Measurements from ENCODE around the gene PHOX2A. TPM values are rescaled to one million over a fixed set of nuclear protein-coding genes. Genes with fewer than 3 reads are reported as not detected.
A peak's percentile ranks its signal among the peaks of the same experiment; 100 is the strongest.
"Not testable (repeated sequence)": the region's sequence is repeated elsewhere in the genome, so short reads cannot be mapped to it uniquely, and the experiment has no call there.

The PHOX2A gene
- not detected for total RNA-seq

GRCh38 chr11:72244060-72244360 is at the start of gene PHOX2A:
Gene PHOX2A (minus strand): TSS chr11:72244176. CDS start chr11:72244004, 172 bp downstream.
- DNase-seq (ENCODE audit: low read depth in 2 of 3, low spot score in 2 of 3), result no peak

- no peak for DNase-seq (ENCODE audit: low read depth in 2 of 3, low spot score in 2 of 3)
Observed at GRCh38 chr11:72293391-72293790, 49.4 kb upstream of the PHOX2A start.

DNA sequence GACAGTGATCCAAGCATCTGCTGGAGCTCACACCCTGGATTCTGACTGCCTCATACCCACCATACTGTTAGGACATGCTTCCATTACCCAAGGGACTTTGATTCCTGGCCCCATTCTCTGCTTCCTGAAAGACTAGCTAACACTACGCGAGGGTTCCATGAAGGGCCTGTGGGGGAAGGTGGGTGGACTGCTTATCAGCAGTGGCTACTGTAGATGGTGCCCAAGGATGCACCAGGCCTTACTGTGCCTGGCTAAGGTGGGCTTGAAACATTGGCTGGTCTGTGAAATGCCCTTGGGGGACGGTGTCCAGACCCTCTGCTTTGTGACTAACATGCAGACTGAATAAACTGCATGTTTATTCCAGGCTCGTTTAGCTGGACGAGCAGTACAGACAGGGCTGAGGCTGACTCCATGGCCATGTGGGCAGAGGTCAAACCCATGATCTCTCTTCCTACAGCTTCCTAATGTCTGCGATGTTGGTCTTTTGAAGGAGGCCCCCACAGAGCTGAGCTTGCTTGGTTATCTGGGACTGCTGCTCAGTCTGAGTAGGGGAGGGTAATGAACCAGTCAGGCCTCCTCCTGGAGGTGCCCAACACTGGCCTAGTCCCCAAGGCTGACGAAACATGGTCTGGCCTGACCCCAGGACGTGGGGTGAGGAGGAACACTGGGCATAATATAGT is 48.3 kb upstream of the PHOX2A start:
- DNase-seq (ENCODE audit: low read depth in 2 of 3, low spot score in 2 of 3), result no peak

GRCh38 chr11:72290741-72291140 is 46.8 kb upstream of the PHOX2A start:
- peak in 2 of 3 donors; percentile 11 to 63 for DNase-seq (ENCODE audit: low read depth in 2 of 3, low spot score in 2 of 3)

- no peak for DNase-seq (ENCODE audit: low read depth in 2 of 3, low spot score in 2 of 3)
Observed at GRCh38 chr11:72287293-72287692, 43.3 kb upstream of the PHOX2A start.

DNA sequence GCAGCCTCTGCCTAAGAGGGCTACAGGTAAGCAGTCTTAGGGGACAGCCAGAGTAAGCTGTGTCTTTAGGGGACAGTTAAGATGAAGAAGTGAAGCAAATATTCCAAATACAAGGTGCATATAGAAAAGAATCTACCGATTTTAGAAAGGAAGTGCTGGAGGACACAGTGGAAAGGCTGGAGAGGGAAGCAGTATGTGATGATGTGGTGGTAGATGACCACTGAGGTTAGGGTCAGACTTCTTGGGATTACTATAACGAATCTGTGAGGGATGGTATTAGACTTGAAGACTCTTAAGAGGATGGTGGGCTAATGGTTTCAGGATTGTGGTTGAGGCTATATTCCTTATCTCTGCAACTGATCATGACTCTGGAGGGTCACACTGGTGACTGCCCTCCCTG is 40.0 kb upstream of the PHOX2A start:
- no peak for DNase-seq (ENCODE audit: low read depth in 2 of 3, low spot score in 2 of 3)

- no peak for DNase-seq (ENCODE audit: low read depth in 2 of 3, low spot score in 2 of 3)
Observed at GRCh38 chr11:72280726-72281315, 36.8 kb upstream of the PHOX2A start.

- DNase-seq (ENCODE audit: low read depth in 2 of 3, low spot score in 2 of 3), result no peak
Observed at GRCh38 chr11:72280037-72280436, 36.1 kb upstream of the PHOX2A start.

- DNase-seq (ENCODE audit: low read depth in 2 of 3, low spot score in 2 of 3), result no peak
Observed at GRCh38 chr11:72278905-72279304, 34.9 kb upstream of the PHOX2A start.

DNA sequence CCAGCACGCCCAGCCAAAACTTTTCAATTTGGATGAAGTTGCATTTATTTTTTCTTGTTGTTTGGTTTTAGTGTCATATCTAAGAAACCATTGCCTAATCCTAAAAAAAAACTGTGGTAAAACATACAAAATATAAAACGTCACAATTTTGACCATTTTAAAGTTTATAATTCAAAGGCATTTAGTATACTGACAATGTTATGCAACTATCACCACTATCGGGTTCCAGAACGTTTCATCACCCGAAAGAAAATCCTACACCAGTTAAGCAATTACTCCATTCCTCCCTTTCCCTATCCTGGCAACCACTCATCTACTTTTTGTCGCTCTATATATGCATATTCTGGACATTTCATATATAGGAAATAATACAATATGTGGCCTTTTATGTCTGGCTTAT is 30.5 kb upstream of the PHOX2A start:
- DNase-seq (ENCODE audit: low read depth in 2 of 3, low spot score in 2 of 3), result no peak

DNA sequence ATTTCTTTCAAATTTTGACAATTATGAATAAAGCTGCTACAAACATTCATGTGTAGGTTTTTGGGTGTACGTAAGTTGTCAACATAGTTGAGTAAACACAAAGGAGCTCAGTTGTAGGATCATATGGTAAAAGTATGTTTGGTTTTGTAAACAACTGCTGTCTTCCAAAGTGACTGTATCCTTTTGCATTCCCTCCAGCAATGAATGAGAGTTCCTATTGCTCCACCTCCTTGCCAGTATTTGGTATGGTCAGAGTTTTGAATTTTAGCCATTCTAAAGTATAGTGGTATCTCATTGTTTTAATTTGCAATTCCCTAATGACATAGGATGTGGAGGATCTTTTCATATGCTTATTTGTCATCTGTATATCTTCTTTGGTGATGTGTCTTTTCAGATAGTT is 28.0 kb upstream of the PHOX2A start:
- no peak for DNase-seq (ENCODE audit: low read depth in 2 of 3, low spot score in 2 of 3)

DNA sequence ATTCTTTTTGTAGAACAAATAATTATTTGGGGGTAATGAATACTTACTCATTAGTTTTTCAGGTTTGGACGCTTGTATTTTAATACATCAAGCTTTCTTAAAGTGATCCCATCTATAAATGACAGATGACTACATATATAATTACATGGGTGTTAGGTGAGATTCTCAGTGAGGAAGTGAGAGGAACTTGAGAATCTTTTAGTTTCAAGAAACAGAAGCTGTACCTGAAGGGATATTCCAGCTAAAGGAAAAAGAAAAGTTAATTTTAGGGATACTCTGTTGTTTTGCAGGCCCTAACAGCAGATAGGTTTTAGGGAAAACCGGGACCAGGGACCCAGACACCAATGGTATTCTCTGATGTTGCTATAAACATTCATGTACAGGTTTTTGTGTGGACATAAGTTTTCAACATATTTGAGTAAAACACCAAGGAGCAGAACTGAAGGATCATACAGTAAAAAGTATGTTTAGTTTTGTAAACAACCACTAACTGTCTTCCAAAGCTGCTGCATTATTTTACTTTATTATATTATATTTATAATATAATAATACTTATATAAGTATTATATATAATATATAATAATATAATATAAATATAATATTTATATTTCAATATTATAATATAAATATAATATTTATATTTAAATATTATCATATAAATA is 24.1 kb upstream of the PHOX2A start:
- no peak for DNase-seq (ENCODE audit: low read depth in 2 of 3, low spot score in 2 of 3)

DNA sequence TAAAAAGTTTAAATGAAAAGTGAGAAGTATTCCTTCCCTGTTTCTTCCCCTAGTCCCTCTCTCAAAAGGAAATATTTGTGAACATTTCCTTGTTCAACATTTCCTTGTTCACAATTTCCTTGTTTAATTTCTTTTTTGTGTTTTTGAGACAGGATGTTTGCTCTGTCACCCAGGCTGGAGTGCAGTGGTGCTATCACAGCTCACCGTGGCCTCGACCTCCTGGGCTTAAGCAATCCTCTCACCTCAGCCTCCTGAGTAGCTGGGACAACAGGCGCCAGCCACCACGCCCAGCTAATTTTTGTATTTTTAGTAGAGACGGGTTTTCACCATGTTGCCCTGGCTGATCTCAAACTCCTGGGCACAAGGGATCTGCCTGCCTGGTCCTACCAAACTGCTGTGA is 23.0 kb upstream of the PHOX2A start:
- not testable (repeated sequence) for DNase-seq (ENCODE audit: low read depth in 2 of 3, low spot score in 2 of 3)

- DNase-seq (ENCODE audit: low read depth in 2 of 3, low spot score in 2 of 3), result no peak
Observed at GRCh38 chr11:72265951-72266350, 22.0 kb upstream of the PHOX2A start.

DNA sequence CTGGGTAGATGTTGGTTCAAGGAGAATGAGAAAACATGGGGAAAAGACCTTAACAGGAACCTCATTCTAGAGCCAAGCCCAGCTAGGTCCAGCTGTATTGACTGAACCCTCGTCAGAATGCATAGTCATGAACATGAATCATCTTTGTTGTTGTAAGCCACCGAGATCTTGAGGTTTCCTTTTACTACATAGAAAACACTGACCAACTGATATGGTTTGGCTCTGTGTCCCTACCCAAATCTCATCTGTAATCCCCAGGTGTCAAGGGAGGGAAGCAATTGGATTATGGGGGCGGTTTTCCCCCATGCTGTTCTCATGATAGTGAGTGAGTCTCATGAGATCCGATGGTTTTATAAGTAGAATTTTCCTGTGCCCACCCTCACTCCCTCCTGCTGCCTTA is 19.4 kb upstream of the PHOX2A start:
- peak in 2 of 3 donors; percentile 17 to 22 for DNase-seq (ENCODE audit: low read depth in 2 of 3, low spot score in 2 of 3)

- no peak for DNase-seq (ENCODE audit: low read depth in 2 of 3, low spot score in 2 of 3)
Observed at GRCh38 chr11:72260574-72260973, 16.6 kb upstream of the PHOX2A start.

DNA sequence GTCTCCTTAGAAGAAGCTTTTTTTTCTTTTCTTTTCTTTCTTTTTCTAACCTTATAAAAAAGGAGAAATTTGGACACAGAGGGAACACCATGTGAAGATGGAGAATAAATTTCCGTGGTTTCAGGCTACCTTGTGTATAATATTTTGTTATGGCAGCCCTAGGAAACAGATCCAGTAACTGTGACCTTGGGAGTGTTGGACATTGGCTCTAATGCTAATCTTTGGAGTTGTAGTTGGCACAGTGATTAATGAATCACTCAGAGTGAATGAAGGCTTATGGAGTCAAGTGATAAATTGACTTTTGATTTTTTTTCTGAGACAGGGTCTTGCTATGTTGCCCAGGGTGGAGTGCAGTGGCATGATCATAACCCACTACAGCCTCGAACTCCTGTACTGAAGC is 15.5 kb upstream of the PHOX2A start:
- DNase-seq (ENCODE audit: low read depth in 2 of 3, low spot score in 2 of 3), result no peak

GRCh38 chr11:72257570-72257969 is 13.6 kb upstream of the PHOX2A start:
- no peak for DNase-seq (ENCODE audit: low read depth in 2 of 3, low spot score in 2 of 3)

DNA sequence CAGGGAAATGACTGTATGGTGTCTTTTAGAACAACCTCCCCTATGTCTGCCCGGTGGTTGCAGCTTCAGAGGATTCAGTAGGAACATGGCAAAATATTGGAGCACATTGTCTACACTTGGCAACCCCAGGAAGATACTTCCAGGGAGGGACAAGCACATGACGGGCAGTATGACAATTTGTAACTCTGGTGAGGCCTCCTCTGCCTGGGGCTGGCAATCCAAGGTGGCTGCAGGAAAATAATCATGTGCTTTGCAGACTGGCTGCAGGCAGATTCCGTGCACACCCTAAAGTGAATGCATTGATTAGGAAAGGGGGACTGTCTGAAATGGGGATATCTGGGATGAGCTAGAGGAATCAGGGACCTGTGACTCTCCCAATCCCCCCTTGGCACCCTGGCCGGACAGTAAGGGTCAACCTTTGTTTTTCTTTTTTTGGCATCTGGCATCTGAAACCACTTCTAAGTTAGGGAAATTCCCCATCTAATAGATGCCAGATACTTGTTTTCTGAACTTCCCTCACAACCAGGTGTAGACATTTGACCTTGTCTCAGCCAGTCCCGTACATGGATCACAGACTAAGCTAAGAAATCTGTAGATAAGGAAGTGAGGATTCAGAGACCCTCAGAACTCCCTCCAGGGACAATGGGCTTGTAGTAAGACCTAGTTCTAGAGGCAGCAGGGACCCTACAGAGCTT is 10.5 kb upstream of the PHOX2A start:
- DNase-seq (ENCODE audit: low read depth in 2 of 3, low spot score in 2 of 3), result no peak

DNA sequence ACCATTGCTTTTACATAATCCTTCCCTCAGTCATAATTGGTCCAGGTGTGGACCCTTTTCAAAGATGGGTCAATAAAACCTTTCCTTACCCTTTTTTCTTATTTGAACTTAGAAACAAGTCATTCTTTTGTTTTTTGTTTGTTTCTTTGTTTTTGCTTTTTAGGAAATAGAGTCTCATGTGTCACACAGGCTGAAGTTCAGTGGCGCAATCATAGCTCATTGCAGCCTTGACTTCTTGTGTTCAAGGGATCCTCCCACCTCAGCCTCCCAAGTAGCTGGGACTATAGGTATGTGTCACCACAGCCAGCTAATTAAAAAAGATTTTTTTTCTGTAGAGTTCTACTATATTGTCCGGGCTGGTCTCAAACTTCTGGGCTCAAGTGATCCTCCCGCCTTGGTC is 9.4 kb upstream of the PHOX2A start:
- no peak for DNase-seq (ENCODE audit: low read depth in 2 of 3, low spot score in 2 of 3)

DNA sequence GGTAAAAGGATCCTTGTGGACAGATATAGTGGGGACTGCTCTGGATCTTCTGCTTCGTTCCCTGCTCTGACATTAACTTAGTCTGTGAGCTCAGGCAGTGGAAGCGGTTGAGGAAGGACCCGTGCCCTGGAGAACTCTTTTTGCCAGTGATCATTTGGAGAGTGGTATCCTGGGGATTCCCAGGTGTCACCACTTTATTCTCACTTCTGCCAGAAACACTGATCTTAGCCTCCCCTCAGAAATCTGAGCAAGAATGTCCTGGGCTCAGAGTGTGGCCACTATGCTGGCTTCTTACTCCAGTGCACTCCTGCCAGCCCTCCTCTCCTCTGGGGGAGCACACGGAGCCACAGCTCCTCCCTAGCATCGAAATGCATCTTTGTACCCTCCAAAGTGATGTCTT is 7.6 kb upstream of the PHOX2A start:
- DNase-seq (ENCODE audit: low read depth in 2 of 3, low spot score in 2 of 3), result no peak
